SU-DHL-6 (cell line): ENCODE measurements around the gene PIP5K1B.

Experiments used
- CTCF ChIP-seq: fragments of 200-600 bp; sonication (generic); IDR thresholded peaks from one replicate; pipeline ENCODE4 v1.5.1; 2017; ENCODE audit warnings: antibody characterized with exemption, mild to moderate bottlenecking, low read length, moderate library complexity; ENCODE audit not compliant: insufficient read depth, poor library complexity, severe bottlenecking
- EZH2phosphoT487 ChIP-seq: fragments of 200-600 bp; sonication (generic), shearing (Covaris generic); conservative IDR thresholded peaks from 2 replicates; pipeline ENCODE4 v1.6.1; 2018; ENCODE audit warnings: mild to moderate bottlenecking, antibody characterized with exemption, low read length, moderate library complexity, mixed read lengths

GRCh38 chr9:68791169-68791568 is 86.1 kb downstream of the PIP5K1B start:
- no peak for TF ChIP-seq CTCF
- TF ChIP-seq EZH2phosphoT487: no peak
